Mesenchymal stem cell (in vitro differentiated cells and primary cell): ENCODE data around the gene C1QTNF4.
"Not testable (repeated sequence)": the region's sequence is repeated elsewhere in the genome, so short reads cannot be mapped to it uniquely, and the experiment has no call there.

Source experiments
- DNase-seq: peaks from one replicate; pipeline ENCODE4 v3.0.0-alpha.2; 2013
- H2AFZ ChIP-seq: one replicate; pipeline ENCODE4 v1.6.1; 2013; ENCODE audit warnings: low read depth, mild to moderate bottlenecking, control low read depth, inconsistent platforms, low read length, moderate library complexity
- H2AK5ac ChIP-seq: 2 replicates; pipeline ENCODE4 v1.6.1; 2013; ENCODE audit warnings: low read length, moderate library complexity, mild to moderate bottlenecking, inconsistent platforms; ENCODE audit not compliant: severe bottlenecking
- H2BK120ac ChIP-seq: one replicate; pipeline ENCODE4 v1.6.1; 2013; ENCODE audit warnings: low read depth, mild to moderate bottlenecking, inconsistent platforms, low read length, moderate library complexity
- H2BK12ac ChIP-seq, 2 experiments: one replicate each; pipeline ENCODE4 v1.6.1; 2013; ENCODE audit warnings: inconsistent platforms in 2 of 2, low read length in 2 of 2, mild to moderate bottlenecking in 2 of 2, moderate library complexity in 2 of 2, control low read depth in 1 of 2
- H2BK15ac ChIP-seq: one replicate; pipeline ENCODE4 v1.6.1; 2013; ENCODE audit warnings: mild to moderate bottlenecking, low read depth, inconsistent platforms; ENCODE audit not compliant: poor library complexity, severe bottlenecking
- H2BK5ac ChIP-seq: 2 replicates; pipeline ENCODE4 v1.6.1; 2013; ENCODE audit warnings: low read depth, mild to moderate bottlenecking, low read length, control low read depth, inconsistent platforms; ENCODE audit not compliant: poor library complexity, severe bottlenecking
- H3K14ac ChIP-seq, 2 experiments: one replicate each; pipeline ENCODE4 v1.6.1; 2013; ENCODE audit warnings: inconsistent platforms in 2 of 2, low read length in 2 of 2, control low read depth in 1 of 2, mild to moderate bottlenecking in 1 of 2, moderate library complexity in 1 of 2
- H3K18ac ChIP-seq, 2 experiments: one replicate each; pipeline ENCODE4 v1.6.1; 2013; ENCODE audit warnings: inconsistent platforms in 2 of 2, low read length in 2 of 2, control low read depth in 1 of 2, low read depth in 1 of 2, mild to moderate bottlenecking in 1 of 2
- H3K23ac ChIP-seq, 2 experiments: one replicate each; pipeline ENCODE4 v1.6.1; 2013; ENCODE audit warnings: inconsistent platforms in 2 of 2, low read length in 2 of 2, mild to moderate bottlenecking in 2 of 2, moderate library complexity in 2 of 2, control low read depth in 1 of 2
- H3K27ac ChIP-seq: 2 replicates; pipeline ENCODE4 v1.5.1; 2013; ENCODE audit warnings: mild to moderate bottlenecking, moderate library complexity, low read length, control low read depth, inconsistent platforms; ENCODE audit not compliant: poor library complexity, severe bottlenecking
- H3K27me3 ChIP-seq, 2 experiments: 2 replicates each; pipeline versions ENCODE4 v1.6.1 to v1.7.0; 2013; ENCODE audit warnings: low read length in 2 of 2, mild to moderate bottlenecking in 2 of 2, moderate library complexity in 2 of 2, control low read depth in 1 of 2, inconsistent platforms in 1 of 2; ENCODE audit not compliant: control insufficient read depth in 1 of 2, insufficient read depth in 1 of 2
- H3K36me3 ChIP-seq, 2 experiments: 2 replicates each; pipeline versions ENCODE4 v1.6.1 to v1.7.0; 2013; ENCODE audit warnings: low read length in 2 of 2, control low read depth in 1 of 2, inconsistent platforms in 1 of 2, low read depth in 1 of 2, mild to moderate bottlenecking in 1 of 2; ENCODE audit not compliant: insufficient read depth in 2 of 2, control insufficient read depth in 1 of 2
- H3K4ac ChIP-seq, 2 experiments: one replicate each; pipeline ENCODE4 v1.6.1; 2013; ENCODE audit warnings: inconsistent platforms in 2 of 2, low read length in 2 of 2, mild to moderate bottlenecking in 2 of 2, moderate library complexity in 2 of 2, control low read depth in 1 of 2, low read depth in 1 of 2
- H3K4me1 ChIP-seq: 2 replicates; pipeline ENCODE4 v1.6.1; 2013; ENCODE audit warnings: low read depth, low read length, control low read depth; ENCODE audit not compliant: control insufficient read depth, insufficient read depth
- H3K4me2 ChIP-seq: 2 replicates; pipeline ENCODE4 v1.6.1; 2013; ENCODE audit warnings: low read length, mild to moderate bottlenecking, inconsistent platforms; ENCODE audit not compliant: poor library complexity, severe bottlenecking
- H3K4me3 ChIP-seq, 2 experiments: 2 replicates each; pipeline versions ENCODE4 v1.5.1 to v1.7.0; 2013; ENCODE audit warnings: low read length in 2 of 2, mild to moderate bottlenecking in 2 of 2, control low read depth in 1 of 2, low read depth in 1 of 2; ENCODE audit not compliant: insufficient read depth in 1 of 2
- H3K79me1 ChIP-seq: replicated peaks from 2 replicates; pipeline ENCODE4 v1.6.1; 2013; ENCODE audit warnings: mild to moderate bottlenecking, control low read depth, low read length, inconsistent platforms; ENCODE audit not compliant: poor library complexity, severe bottlenecking
- H3K9ac ChIP-seq: 2 replicates; pipeline ENCODE4 v1.7.0; 2013; ENCODE audit warnings: mild to moderate bottlenecking, low read length, moderate library complexity
- H3K9me3 ChIP-seq: 2 replicates; pipeline ENCODE4 v1.7.0; 2013; ENCODE audit warnings: mild to moderate bottlenecking, low read length; ENCODE audit not compliant: control insufficient read depth
- H4K8ac ChIP-seq: one replicate; pipeline ENCODE4 v1.6.1; 2013; ENCODE audit warnings: inconsistent platforms, mild to moderate bottlenecking, low read length, moderate library complexity
- H4K91ac ChIP-seq: one replicate; pipeline ENCODE4 v1.6.1; 2013; ENCODE audit warnings: mild to moderate bottlenecking, low read length, inconsistent platforms
- WGBS: methylation state at CpG from one replicate; pipeline ENCODE4 v1.1.7; 2013; ENCODE audit warnings: mixed read lengths; 5-methylcytosine and 5-hydroxymethylcytosine counted together

C1QTNF4 gene

GRCh38 chr11:47564366-47564765, 29.8 kb downstream of the C1QTNF4 start:
- not testable (repeated sequence) for H3K23ac ChIP-seq, H2BK5ac ChIP-seq, H3K4ac ChIP-seq, H3K9ac ChIP-seq, H4K8ac ChIP-seq, H3K27me3 ChIP-seq, DNase-seq, H3K4me1 ChIP-seq, H2BK12ac ChIP-seq, H3K27ac ChIP-seq, H3K4me2 ChIP-seq, H2BK15ac ChIP-seq, H2AFZ ChIP-seq, H2AK5ac ChIP-seq, H3K14ac ChIP-seq, H3K36me3 ChIP-seq, H3K9me3 ChIP-seq, H4K91ac ChIP-seq, H3K18ac ChIP-seq, H2BK120ac ChIP-seq
- H3K79me1 ChIP-seq = peaks cover 18% of the 10 kb centered on the region
- H3K4me3 ChIP-seq = peak overlapping the region in 1 of 2 experiments; percentile 95
- WGBS = over 99% methylated on average over 9 of the region's 10 CpGs

- H2BK12ac ChIP-seq, H2BK15ac ChIP-seq, H3K9ac ChIP-seq: not testable (repeated sequence)
Observed at GRCh38 chr11:47562393-47562792, 31.8 kb downstream of the C1QTNF4 start.

DNA sequence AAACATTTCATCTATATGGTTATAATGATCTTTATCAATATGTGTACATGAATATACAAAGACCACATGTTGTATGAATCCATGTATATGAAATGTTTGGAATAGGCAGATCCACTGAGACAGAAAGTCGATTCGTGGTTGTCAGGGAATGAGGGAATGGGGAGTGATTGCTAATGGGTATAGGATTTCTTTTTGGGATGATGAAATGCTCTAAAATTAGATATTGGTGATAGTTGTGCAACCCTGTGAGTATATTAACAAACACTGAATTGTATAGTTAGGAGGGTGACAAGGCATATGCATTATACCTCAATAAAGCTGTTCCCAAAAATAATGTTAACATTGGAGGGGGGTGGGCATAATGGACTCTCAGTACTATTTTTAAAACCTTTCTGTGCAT, 33.8 kb downstream of the C1QTNF4 start:
- peaks cover 5% of the 10 kb centered on the region for H3K4me1 ChIP-seq
- no peak overlapping the region for H2BK120ac ChIP-seq
- H2BK15ac ChIP-seq = no peak overlapping the region
- no peak overlapping the region for H2BK5ac ChIP-seq
- peak overlapping the region in 1 of 2 experiments; percentile 54 for H2BK12ac ChIP-seq
- DNase-seq = no peak
- H3K14ac ChIP-seq = no peak overlapping the region
- no peak overlapping the region for H2AFZ ChIP-seq
- H4K91ac ChIP-seq = no peak overlapping the region
- H3K27ac ChIP-seq = no peak overlapping the region
- no peaks in the 10 kb centered on the region for H3K9me3 ChIP-seq
- H3K4me2 ChIP-seq = no peak overlapping the region
- no peaks in the 10 kb centered on the region for H3K36me3 ChIP-seq
- H3K4ac ChIP-seq = no peak overlapping the region
- H2AK5ac ChIP-seq = no peak overlapping the region
- no peak overlapping the region for H3K18ac ChIP-seq
- no peak overlapping the region for H4K8ac ChIP-seq
- no peak overlapping the region for H3K23ac ChIP-seq
- H3K27me3 ChIP-seq = no peaks in the 10 kb centered on the region
- H3K4me3 ChIP-seq = no peak overlapping the region
- WGBS = 98% methylated on average over 2 of the region's 2 CpGs
- H3K9ac ChIP-seq = peak overlapping the region; percentile 26
- peaks cover 5% of the 10 kb centered on the region for H3K79me1 ChIP-seq

More at GRCh38 chr11:47562393-47562792, 31.8 kb downstream of the C1QTNF4 start:
- H2BK120ac ChIP-seq, H3K4me1 ChIP-seq, H3K9me3 ChIP-seq, H2BK5ac ChIP-seq, H4K8ac ChIP-seq, H3K4me3 ChIP-seq, H3K4me2 ChIP-seq, H3K27me3 ChIP-seq, H3K36me3 ChIP-seq, H3K4ac ChIP-seq, DNase-seq, H3K23ac ChIP-seq, H4K91ac ChIP-seq, H2AFZ ChIP-seq, H3K79me1 ChIP-seq, H3K14ac ChIP-seq, H2AK5ac ChIP-seq, H3K18ac ChIP-seq, H3K27ac ChIP-seq: not testable (repeated sequence)
- WGBS = 100% methylated on average over 3 of the region's 4 CpGs

GRCh38 chr11:47558695-47559094, 35.5 kb downstream of the C1QTNF4 start:
- Histone ChIP-seq H2AK5ac (no peak overlapping the region), H2BK120ac (no peak overlapping the region), H3K23ac (no peak overlapping the region), H3K4me1 (no peaks in the 10 kb centered on the region), H3K27me3 (no peaks in the 10 kb centered on the region), H3K27ac (no peak overlapping the region), H3K4me3 (no peak overlapping the region), H2BK5ac (no peak overlapping the region), H2AFZ (no peak overlapping the region), H3K14ac (no peak overlapping the region), H2BK15ac (no peak overlapping the region), H3K4me2 (no peak overlapping the region), H3K18ac (no peak overlapping the region), H3K9ac (no peak overlapping the region), H3K36me3 (peaks cover 0 to 2% of the 10 kb centered on the region in 2 experiments), H2BK12ac (no peak overlapping the region), H3K4ac (no peak overlapping the region), H4K91ac (no peak overlapping the region), H4K8ac (no peak overlapping the region), H3K79me1 (peaks cover 2% of the 10 kb centered on the region), H3K9me3 (no peaks in the 10 kb centered on the region)
- DNase-seq = no peak
- no CpG with 5 or more reads among the region's 1 CpG for WGBS
